ENCODE measurements around the gene PDZD7. TPM values are rescaled to one million over a fixed set of nuclear protein-coding genes. Genes with fewer than 3 reads are reported as not detected.
A peak's percentile ranks its signal among the peaks of the same experiment; 100 is the strongest.

PDZD7 gene
- total and polyA plus RNA-seq, 4 donors = 0.09 to 1.3 (median 0.55) TPM

GRCh38 chr10:101032637-101033224 lies 1.8 kb upstream of the PDZD7 start:
- DNase-seq = peak; percentile 59 to 78 (median 73)
- ATAC-seq (ENCODE audit: insufficient read depth, low FRiP score) = peak; percentile 65
- Histone ChIP-seq H3K9ac (ENCODE audit: insufficient read depth in 1 of 2, low read length in 2 of 2) (peak overlapping the region; percentile 21 to 91), H3K4me3 (peak overlapping the region; percentile 47), H3K27me3 (ENCODE audit: control insufficient read depth in 3 of 3, insufficient read depth in 3 of 3, low read length in 2 of 3) (peaks cover 0 to 12% (median 6%) of the 10 kb centered on the region in 3 donors), H3K4me1 (ENCODE audit: control insufficient read depth in 5 of 5, insufficient read depth in 5 of 5, low read length in 5 of 5) (peaks cover 0 to 25% (median 3%) of the 10 kb centered on the region in 5 donors), H3K36me3 (ENCODE audit: control insufficient read depth in 4 of 4, insufficient read depth in 4 of 4, low read length in 4 of 4) (peaks cover 7 to 23% (median 12%) of the 10 kb centered on the region in 4 donors), H3K27ac (ENCODE audit: low read depth in 1 of 2, low read length in 1 of 2) (peak overlapping the region; percentile 80 to 93), H3K9me3 (ENCODE audit: control insufficient read depth in 4 of 4, insufficient read depth in 3 of 4, low read length in 3 of 4) (no peaks in the 10 kb centered on the region)
- TF ChIP-seq CTCF (IDR thresholded peaks at IDR 0.05; ENCODE audit: control extremely low read depth, extremely low read depth) = no peak
- 6 to 9% methylated on average over 6 of the region's 6 CpGs for WGBS, 2 donors

- Histone ChIP-seq H3K36me3 (ENCODE audit: control insufficient read depth in 4 of 4, insufficient read depth in 4 of 4, low read length in 4 of 4) (peaks cover 4 to 18% (median 11%) of the 10 kb centered on the region in 4 donors), H3K4me3 (peak overlapping the region; percentile 47), H3K27ac (ENCODE audit: low read depth in 1 of 2, low read length in 1 of 2) (peak overlapping the region; percentile 80 to 93), H3K9ac (ENCODE audit: insufficient read depth in 1 of 2, low read length in 2 of 2) (peak overlapping the region; percentile 21 to 91), H3K27me3 (ENCODE audit: control insufficient read depth in 3 of 3, insufficient read depth in 3 of 3, low read length in 2 of 3) (peaks cover 0 to 12% (median 6%) of the 10 kb centered on the region in 3 donors), H3K4me1 (ENCODE audit: control insufficient read depth in 5 of 5, insufficient read depth in 5 of 5, low read length in 5 of 5) (peaks cover 0 to 25% (median 3%) of the 10 kb centered on the region in 5 donors), H3K9me3 (ENCODE audit: control insufficient read depth in 4 of 4, insufficient read depth in 3 of 4, low read length in 3 of 4) (no peaks in the 10 kb centered on the region)
- no peak for TF ChIP-seq CTCF (IDR thresholded peaks at IDR 0.05; ENCODE audit: control extremely low read depth, extremely low read depth)
- 0% methylated on average over 42 to 47 of the region's 47 CpGs for WGBS, 2 donors
- ATAC-seq (ENCODE audit: insufficient read depth, low FRiP score) = peak; percentile 59
- peak; percentile 79 to 81 (median 81) for DNase-seq
Observed at GRCh38 chr10:101031796-101032636, 1.1 kb upstream of the PDZD7 start.

GRCh38 chr10:101030496-101031127 lies 317 bp downstream of the PDZD7 start:
- no peak overlapping the region for H3K9ac ChIP-seq (ENCODE audit: insufficient read depth in 1 of 2, low read length in 2 of 2)
- H3K4me1 ChIP-seq (ENCODE audit: control insufficient read depth in 5 of 5, insufficient read depth in 5 of 5, low read length in 5 of 5) = peaks cover 0 to 25% (median 3%) of the 10 kb centered on the region in 5 donors
- H3K9me3 ChIP-seq (ENCODE audit: control insufficient read depth in 4 of 4, insufficient read depth in 3 of 4, low read length in 3 of 4) = no peaks in the 10 kb centered on the region
- H3K36me3 ChIP-seq (ENCODE audit: control insufficient read depth in 4 of 4, insufficient read depth in 4 of 4, low read length in 4 of 4) = peaks cover 3 to 9% (median 4%) of the 10 kb centered on the region in 4 donors
- peak overlapping the region; percentile 47 for H3K4me3 ChIP-seq
- TF ChIP-seq CTCF (IDR thresholded peaks at IDR 0.05; ENCODE audit: control extremely low read depth, extremely low read depth) = no peak
- H3K27ac ChIP-seq (ENCODE audit: low read depth in 1 of 2, low read length in 1 of 2) = no peak overlapping the region
- no peak for DNase-seq
- peaks cover 0 to 12% (median 6%) of the 10 kb centered on the region in 3 donors for H3K27me3 ChIP-seq (ENCODE audit: control insufficient read depth in 3 of 3, insufficient read depth in 3 of 3, low read length in 2 of 3)
- 11 to 15% methylated on average over 25 of the region's 25 CpGs for WGBS, 2 donors
- no peak for ATAC-seq (ENCODE audit: insufficient read depth, low FRiP score)

Data from lung (tissue), 12 donors.